Superior temporal gyrus (tissue), 1 donor: Measurements from ENCODE around the gene CLDN34.

Experiments
- DNase-seq: peaks from one replicate; pipeline ENCODE4 v3.0.0-alpha.2; 2016; ENCODE audit errors: extremely low spot score

The CLDN34 gene

DNA sequence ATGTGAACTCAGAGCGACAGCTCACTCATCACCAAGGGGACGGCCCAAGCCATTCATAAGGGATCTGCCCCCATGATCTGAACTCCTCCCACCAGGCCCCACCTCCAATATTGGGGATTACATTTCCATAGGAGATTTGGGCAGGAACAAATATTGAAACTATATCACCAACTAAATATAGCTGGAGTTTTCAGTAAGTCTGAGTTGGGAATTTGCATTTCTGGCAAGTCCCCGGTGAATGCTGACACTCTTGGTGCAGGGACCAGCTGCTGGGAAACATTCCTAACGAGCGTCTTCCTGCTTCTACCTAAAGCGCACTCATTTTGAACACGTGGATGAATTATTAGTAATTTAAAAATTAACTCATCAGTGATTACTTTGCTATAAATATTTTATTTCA is 13.2 kb downstream of the CLDN34 start:
- DNase-seq, result no peak

DNA sequence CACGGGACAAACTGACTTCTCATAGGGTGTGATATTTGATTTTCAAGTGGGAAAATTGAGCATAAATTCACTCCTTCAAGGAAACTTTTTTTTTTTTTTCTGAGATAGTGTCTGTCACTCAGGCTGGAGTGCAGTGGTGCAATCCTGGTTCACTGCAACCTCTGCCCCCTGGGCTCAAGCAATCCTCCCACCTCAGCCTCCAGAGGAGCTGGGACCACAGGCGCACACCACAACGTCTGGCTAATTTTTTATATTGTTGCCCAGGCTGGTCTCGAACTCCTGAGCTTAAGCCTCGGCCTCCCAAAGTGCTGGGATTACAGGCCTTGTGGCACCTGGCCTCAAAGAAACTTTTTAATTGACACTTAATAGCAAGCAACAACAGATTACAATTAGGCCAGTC is 13.8 kb downstream of the CLDN34 start:
- no peak for DNase-seq

DNA sequence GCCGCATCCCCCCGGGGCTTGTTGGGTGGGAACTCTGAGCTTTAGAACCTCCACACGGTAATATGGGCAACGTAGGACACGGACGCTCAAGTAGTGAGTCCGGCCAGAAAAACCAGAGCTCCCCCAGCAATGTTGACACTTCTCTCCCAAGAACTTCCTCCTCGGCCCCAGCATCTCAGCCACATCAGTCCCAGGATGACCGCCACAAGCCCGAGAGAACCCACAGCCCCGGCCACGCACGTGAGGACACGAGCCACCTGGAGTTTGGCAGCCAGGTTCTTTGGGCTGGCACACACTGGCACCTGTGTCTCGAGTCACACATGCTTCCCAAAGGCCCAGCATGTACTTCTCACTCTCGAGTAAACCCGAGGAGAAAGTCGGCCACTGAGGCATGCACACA is 16.3 kb downstream of the CLDN34 start:
- DNase-seq, result no peak

DNA sequence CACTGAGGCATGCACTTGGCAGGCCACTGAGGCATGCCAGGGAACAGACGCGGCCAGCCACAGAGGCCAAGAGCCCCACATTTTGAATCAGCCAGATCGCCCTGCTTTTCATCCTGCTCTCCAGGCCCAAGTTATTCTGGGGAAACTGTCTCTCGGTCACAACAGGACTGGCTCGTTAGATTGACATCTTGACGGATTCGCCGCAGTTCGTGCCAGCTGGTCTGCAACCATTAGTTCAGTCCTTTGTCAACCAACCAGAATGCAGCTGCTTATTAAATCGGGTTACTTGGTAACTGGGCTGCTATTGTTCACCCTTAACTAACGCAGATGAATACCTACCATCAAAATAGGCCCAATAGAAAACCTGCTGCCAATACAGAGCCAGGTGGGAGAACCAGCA is 16.7 kb downstream of the CLDN34 start:
- DNase-seq, result no peak

DNA sequence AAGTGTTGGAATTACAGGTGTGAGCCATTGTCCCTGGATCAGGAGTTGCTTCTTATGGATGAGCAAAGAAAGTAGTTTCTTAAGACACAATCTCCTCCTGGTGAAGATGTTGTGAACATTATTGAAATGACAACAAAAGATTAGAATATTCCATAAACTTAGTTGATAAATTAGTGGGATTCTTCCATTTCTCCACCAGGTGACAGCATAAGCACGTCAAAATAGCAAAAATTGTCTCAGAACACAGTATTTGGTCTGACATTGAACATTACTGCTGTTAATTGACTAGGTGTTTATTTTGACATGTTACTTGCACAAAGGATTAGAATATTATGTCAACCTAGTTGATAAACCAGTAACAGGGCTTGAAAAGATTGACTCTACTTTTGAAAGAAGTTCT is 21.6 kb downstream of the CLDN34 start:
- no peak for DNase-seq

DNA sequence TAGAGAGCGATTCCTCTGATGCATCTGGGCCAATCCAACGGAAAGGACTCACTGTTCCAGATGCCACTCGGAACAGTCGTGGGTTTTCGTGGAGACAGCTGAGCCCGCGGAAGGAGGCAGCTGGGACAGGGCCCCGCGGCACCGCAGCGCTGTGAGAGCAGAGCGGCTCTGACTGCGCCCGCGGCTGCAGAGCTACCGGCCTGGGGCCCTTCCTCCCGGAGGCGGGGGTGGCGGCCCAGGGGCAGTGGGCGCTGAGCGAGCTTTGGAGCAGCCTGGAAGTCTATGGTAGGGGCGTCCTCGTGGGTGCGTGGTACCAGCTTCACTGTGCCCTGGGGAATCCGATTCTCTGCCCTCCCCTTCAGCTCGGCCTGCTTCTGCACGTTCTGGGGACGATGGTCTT is 24.9 kb downstream of the CLDN34 start:
- DNase-seq, result no peak

DNA sequence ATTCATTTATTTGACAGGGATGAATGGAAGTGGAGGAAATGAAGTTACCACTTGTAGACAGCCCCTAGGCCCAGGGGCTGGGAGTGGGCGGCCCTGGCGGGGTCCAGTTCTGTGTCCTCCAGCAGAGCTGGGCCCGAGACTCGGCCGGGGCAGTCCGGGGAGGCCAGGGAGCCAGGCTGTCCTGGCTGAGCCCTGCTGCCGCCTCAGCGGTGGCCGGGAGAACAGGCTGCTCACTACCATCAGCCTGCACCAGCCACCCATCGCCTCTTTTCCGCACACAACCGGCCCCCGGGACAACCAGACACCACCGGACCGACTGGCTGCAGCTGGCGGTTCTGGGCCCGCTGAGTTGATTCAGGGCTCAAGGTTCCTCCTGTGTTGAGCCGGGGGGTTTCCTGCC is 25.6 kb downstream of the CLDN34 start:
- no peak for DNase-seq

DNA sequence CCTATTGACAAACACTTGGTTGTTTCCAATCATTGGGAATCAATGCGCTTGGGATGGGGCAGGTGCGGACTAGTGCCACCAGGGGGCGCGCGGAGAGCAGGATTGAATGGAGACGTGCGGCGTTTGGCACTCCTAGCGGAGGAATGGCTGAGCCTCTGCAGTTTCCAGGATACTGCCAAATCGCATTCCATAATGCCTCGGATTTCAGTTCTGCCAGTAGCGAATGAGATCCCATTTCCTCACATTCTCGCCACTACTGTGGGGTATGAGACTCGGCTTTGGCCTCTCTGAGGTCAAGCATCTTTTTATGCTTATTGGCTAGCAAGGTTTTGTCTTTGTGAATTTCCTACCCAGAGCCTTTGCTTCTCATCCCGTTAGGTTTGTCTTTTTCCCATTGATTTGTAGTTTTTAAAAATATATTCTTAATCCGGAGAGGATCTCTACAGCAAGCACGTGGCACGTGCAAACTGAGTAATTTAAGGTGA is 28.7 kb downstream of the CLDN34 start:
- DNase-seq, result peak; percentile 88

DNA sequence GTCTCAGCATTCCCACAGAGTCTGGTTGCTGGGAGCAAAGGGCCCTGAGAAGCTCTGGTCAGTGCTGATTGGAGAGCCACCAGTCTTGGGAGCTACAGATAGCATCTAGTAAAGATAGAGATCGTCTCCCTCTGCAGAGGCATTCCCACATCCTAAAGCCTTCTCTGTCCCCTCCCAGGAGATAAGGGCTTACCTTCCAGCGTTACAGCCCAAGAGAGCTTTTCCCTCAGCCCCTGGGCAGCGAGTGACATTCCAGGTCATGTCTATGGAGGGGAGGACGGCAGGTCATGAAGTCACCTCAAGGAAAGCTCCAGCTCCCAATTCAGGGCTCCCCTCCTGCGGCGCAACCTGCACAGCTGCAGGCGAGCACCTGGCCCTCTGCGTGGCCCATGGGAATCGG is 29.9 kb downstream of the CLDN34 start:
- DNase-seq, result no peak

DNA sequence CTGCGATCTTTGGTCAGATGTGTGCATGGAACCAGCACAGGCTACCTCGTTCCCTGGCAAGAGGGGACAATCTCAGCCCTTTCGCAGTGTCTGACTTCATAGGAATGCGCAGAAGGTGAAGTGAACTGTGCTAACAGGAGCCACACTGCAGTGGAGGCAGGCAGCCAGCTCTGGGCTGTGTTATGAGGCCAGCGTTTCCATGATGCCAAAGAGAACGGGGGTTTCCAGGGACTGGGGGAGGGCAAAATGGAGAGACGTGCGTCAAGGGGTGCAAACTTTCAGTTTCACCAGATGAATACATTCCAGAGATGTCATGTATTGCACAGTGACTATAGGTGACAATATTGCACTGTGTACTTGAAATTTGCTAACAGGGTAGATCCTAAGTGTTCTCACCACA is 30.4 kb downstream of the CLDN34 start:
- DNase-seq, result no peak

DNA sequence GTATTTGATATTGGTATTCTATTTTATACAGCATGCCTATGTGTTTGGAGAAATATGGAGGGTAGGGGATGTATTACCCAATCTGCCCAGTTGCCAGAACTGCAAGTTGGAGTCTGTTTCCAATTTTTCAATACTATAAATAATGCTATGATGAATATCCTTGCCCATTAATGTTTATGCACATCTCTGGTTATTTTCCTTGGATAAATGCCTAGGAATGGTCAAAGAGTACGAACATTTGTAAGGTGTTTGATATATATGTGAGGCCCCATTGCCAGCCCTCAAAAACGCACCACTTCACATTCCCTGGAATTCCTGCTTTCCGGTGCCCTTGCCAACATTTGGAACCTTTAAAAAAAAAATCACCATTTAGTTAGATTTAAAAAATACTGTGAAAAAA is 34.3 kb downstream of the CLDN34 start:
- DNase-seq, result no peak

DNA sequence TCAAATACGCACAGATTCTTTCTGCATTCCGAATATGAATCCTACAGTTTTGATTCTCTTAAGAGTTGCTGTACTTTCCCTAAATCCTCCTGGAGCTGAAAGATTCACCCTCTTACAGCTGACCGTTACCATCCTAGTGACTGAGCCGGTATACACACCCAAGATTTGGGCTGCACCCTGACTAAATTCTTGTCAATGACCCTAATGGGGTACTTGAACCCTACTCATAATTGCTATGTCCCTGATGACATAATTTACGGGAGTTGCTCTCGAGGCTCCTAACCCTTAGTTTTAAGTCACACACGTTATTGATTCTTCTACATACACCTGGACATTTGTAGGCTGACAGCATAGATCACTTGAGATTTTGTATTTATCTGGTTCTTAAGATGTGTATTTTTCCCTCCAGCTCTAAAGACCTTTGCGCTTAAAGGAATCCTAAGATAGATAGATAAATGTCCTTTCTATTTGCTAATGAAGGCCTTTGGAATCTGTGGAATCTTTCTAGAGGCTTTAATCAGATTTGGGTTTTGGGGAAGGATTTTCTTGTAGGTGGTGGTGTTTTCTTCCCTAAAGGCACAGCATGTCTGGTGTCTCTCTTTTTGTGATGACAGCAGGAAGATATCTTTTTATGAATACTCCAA is 37.8 kb downstream of the CLDN34 start:
- no peak for DNase-seq

DNA sequence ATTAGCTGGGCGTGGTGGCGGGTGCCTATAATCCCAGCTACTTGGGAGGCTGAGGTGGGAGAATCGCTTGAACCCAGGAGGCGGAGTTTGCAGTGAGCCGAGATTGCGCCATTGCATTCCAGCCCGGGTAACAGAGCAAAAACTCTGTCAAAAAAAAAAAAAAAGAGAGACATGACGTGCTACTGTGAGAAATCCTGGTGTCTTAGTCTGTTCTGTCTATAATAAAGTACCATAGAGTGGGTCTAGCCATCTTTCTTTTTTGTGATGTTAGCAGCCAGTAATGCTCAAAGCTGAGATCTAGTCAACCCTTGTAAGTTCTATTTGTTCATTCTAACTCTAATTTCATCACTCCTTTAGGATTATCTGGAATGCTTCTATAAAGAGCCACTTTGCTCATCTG is 38.9 kb downstream of the CLDN34 start:
- no peak for DNase-seq

DNA sequence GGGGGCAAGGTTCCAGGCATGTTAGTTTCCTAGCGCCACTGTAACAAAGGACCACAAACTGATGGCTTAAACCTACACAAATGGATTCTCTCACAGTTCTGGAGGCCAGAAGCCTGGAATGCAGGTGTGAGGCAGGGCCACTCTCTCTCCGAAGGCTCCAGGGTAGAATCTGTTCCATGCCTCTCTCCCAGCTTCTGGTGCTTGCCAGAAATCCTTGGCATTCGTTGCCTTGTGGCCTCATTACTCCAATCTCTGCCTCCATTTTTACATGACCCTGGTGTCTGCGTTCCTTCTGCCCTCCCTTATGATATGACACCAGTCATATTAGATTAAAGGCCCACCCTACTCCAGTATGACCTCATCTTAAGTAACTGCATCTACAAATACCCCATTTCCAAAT is 39.6 kb downstream of the CLDN34 start:
- no peak for DNase-seq

DNA sequence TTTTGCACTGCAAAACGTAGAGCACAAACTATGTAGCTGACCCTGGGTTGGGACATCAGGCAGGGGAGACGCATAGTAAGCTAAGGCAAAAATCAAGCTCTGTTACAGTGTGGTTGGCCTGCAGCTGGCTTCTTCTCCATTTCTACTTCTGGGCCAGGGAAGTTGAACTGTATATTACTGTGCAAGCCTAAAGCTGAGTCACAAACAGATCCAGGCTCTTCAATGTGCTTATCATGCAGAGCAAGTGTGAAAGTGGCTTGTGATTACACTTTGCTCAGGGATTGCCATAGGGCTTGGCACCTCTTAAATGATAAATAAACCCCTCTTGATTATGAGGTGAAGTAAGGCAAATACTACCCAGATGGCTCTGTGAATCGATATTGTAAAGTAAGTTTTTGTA is 40.5 kb downstream of the CLDN34 start:
- DNase-seq, result no peak

DNA sequence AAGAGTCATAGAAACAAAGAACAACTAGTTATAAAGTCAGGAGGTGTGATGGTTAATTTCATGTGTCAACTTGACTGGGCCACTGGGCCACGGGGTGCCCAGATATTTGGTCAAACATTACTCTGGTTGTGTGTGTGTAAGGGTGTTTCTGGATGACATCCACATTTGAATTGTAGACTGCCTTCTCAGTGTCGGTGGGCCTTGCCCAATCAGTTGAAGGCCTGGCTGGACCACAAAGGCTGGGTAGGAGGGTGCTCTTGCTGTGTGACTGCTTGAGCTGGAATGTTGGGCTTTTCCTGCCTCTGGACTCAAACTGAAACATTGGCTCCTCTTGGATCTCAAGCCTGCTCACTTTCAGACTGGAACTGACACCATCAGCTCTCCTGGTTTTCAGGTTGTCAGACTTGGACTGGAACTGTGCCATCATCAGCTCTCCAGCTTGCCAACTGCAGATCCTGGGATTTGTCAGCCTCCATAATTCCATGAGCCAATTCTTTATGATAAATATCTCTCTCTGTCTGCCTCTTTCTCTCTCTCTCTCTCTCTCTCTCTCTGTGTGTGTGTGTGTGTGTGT is 41.4 kb downstream of the CLDN34 start:
- no peak for DNase-seq

DNA sequence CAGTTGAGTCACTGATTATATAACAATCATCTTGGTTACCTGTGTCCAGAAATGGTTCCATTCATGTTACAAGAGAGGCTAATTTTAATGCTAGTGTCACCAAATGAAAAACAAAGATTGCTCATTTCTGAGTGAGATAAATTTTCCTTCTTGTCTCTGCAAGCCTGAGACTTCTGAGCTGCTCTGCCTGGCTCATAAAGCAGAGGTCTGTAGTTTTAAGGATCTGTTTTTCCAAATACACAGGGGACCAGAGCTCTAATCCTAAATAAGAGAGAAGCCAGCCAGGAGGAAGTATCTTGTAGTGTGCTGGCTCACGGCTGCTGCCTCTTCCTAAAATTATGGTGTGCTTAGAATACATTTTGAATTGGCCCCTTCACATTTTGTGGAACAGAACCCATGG is 42.6 kb downstream of the CLDN34 start:
- no peak for DNase-seq

DNA sequence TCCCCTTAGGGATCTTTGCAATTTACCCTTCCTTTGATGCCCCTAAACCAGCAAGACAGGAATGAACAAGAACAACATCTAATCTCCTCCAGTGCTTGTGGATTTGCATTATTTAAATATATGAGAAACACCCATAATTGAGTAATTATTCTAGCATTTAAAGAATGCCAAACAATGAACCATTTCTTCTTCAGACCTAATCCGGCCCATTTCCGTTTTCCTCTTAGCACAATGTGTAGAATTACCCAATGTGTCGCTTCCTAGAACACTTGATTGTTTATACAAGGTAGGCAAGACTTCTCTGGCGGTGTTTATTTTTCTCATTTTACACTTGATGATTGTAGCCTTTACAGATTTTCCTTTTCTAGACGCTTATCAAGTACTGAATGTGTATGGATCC is 43.5 kb downstream of the CLDN34 start:
- no peak for DNase-seq

DNA sequence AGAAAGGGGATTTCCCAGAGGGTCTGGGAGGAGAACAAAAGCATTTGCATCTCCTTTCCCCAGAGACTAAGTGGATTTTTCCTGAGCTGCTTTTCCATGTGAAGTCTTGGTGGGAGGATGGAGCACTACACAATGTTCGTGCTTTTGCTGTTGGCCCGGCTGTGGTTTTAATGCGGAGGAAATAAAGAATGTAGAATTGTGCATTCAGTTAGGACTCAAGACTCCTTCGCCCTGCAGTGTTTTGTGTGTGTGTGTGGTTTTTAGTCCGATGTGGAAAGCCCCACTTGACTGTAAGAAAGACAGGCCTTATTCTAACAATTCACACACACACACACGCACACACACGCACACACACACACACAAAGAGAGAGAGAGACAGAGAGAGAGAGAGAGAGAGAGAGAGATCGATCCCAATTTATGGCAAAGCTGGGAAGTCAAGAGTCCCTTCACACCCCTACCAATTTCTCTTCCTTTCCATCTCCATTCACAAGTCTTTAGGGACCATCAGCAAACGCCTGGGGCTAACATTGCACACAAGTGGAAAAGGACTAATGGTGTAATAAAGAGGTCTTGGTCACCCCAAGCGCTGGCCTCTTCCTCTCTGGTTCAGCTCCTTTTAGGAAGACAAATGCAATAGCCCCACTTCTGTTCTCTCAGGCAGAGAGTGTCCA is 44.2 kb downstream of the CLDN34 start:
- peak; percentile 11 for DNase-seq

DNA sequence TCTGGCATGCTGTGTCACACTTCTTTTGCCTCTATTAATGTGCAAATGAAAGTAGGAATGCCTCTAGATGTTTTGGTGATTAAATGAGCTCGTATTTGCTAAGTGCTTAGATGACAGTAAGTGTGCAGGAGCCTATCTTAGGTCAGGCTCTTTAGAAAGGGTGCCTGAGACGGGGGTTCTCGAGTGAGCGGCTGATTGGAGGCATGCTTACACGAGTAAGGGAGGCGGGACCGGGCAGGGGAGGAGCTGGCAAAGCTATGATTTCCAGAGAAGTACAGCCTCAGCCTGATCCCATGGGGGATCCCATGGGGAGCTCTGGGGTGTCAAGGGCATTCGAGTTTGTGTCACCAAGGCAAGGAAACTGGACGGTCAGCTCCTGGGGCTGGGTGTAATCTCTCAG is 44.8 kb downstream of the CLDN34 start:
- no peak for DNase-seq

DNA sequence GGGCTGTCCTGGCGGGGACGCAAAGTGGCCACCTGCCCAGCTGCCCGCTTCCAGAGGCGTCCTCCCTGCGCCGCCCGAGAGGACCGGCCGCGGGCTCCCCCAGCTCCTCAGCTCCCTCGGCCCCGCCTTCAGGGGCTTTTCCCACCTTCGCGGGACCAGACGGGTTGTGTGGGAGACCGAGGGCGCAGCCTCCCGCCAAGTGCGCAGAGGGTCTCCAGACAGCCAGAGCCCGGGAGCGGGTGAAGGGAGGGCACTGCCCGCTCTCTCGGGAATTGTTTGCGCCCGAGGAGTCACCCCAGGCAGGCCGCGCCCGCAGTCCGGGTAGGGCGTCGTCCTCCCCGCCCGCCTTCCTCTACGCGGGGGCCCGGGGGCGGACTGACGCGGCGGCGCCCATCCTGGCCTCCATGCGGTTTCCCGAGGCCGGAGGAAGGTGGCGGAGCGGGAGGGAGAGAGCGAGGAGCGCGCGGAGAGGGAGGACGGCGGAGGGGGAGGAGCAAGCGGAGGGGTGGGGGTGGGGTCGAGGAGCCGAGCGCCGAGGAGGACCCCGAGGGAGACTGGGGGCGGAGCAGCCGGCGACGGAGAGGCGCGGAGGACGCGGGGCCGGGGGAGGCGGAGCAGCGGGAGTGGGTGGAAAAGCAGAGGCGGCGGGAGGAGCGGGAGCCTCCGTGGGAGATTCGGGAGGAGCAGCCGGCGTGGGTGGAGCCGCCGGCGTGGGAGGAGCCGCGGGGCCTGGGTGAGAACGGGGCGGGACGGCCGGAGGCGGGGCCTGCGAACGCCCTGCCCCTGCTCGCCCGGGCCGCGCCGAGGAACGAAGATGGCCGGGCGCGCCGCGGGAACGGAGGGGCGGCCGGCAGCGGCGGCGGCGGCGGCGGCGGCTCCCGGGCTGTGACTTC is 47.5 kb downstream of the CLDN34 start:
- peak; percentile 68 for DNase-seq

DNA sequence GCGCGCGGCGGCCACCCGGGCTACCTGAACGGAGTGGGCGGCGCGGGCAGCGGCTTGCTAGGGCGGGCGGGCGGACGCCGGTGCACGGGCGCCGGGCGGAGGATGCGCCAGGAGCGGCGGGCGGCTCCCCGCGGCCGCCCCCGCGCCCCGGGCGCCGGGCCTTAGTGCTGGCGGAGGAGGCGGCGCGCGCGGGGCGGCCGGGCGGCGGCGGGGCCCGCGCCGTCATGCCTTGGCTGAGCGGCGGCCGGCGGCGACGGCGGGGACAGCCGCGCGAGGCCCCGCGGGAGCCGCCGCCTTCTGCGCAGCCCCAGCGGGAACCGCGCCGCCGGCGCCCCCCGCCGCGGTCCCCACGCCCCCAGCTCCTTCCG is 48.2 kb downstream of the CLDN34 start:
- no peak for DNase-seq
